GM18951 (cell line): ENCODE results near the gene COL5A2.

Experiments used
- POLR2A ChIP-seq: IDR thresholded peaks from 4 replicates; pipeline ENCODE4 v1.6.1; 2011; ENCODE audit warnings: mild to moderate bottlenecking; ENCODE audit not compliant: insufficient read length, insufficient read depth; ENCODE audit errors: extremely low read depth
- in situ Hi-C: fragments of 300-500 bp; cut with MboI; formaldehyde crosslinking; loops from one replicate; pipeline ENCODE4 v1.12.0; 2022; ENCODE audit warnings: low sequenced_read_pairs, mixed read lengths, inconsistent platforms; ENCODE audit not compliant: unreplicated experiment

COL5A2 gene

GRCh38 chr2:189203177-189203799, 23.7 kb upstream of the COL5A2 start:
- in situ Hi-C loops: no loop called here
- no peak for TF ChIP-seq POLR2A

GRCh38 chr2:189199797-189200196, 20.2 kb upstream of the COL5A2 start:
- in situ Hi-C loops: no loop called here
- TF ChIP-seq POLR2A: no peak

GRCh38 chr2:189192766-189193165, 13.2 kb upstream of the COL5A2 start:
- no peak for TF ChIP-seq POLR2A
- in situ Hi-C loops: no loop called here

- in situ Hi-C loops: no loop called here
- no peak for TF ChIP-seq POLR2A
Observed at GRCh38 chr2:189191766-189192165, 12.2 kb upstream of the COL5A2 start.

- in situ Hi-C loops: no loop called here
- TF ChIP-seq POLR2A: no peak
Observed at GRCh38 chr2:189190685-189191084, 11.1 kb upstream of the COL5A2 start.

GRCh38 chr2:189188115-189188805, 8.7 kb upstream of the COL5A2 start:
- no peak for TF ChIP-seq POLR2A
- in situ Hi-C loops: no loop called here

- in situ Hi-C loops: no loop called here
Observed at GRCh38 chr2:189183170-189183569, 3.6 kb upstream of the COL5A2 start.

GRCh38 chr2:189181706-189182105, 2.1 kb upstream of the COL5A2 start:
- in situ Hi-C loops: no loop called here

More at GRCh38 chr2:189183170-189183569, 3.6 kb upstream of the COL5A2 start:
- no peak for TF ChIP-seq POLR2A

GRCh38 chr2:189178726-189179569, 613 bp downstream of the COL5A2 start:
- in situ Hi-C loops: no loop called here

More at GRCh38 chr2:189181706-189182105, 2.1 kb upstream of the COL5A2 start:
- TF ChIP-seq POLR2A: no peak

GRCh38 chr2:189178054-189178453, 1.5 kb downstream of the COL5A2 start:
- TF ChIP-seq POLR2A: no peak
- in situ Hi-C loops: no loop called here

More at GRCh38 chr2:189178726-189179569, 613 bp downstream of the COL5A2 start:
- TF ChIP-seq POLR2A: no peak

- TF ChIP-seq POLR2A: no peak
- in situ Hi-C loops: no loop called here
Observed at GRCh38 chr2:189177251-189177840, 2.2 kb downstream of the COL5A2 start.

- in situ Hi-C loops: no loop called here
- no peak for TF ChIP-seq POLR2A
Observed at GRCh38 chr2:189176516-189176915, 3.0 kb downstream of the COL5A2 start.

- in situ Hi-C loops: no loop called here
- no peak for TF ChIP-seq POLR2A
Observed at GRCh38 chr2:189175869-189176433, 3.6 kb downstream of the COL5A2 start.
